Endothelial cell of umbilical vein (primary cell): ENCODE data around the gene ZDHHC18. TPM values are rescaled to one million over a fixed set of nuclear protein-coding genes. Genes with fewer than 3 reads are reported as not detected.

Experiments
- BruUV-seq: library from RNA; stranded (reverse); fragments of 400-500 nt; replicated peaks from 2 replicates; lab custom pipeline; 2021; lab: Mats Ljungman, UMichigan
- CTCF ChIA-PET: fragments of 300-600, 350-600 bp; sonication (Branson Sonifier 250); formaldehyde crosslinking; loops from one replicate; lab custom pipeline; 2021; ENCODE audit warnings: antibody characterized with exemption, inconsistent platforms; lab: Charles Lee
- POLR2A ChIA-PET: fragments of 300-600, 350-600 bp; sonication (Branson Sonifier 250); formaldehyde crosslinking; loops from one replicate; lab custom pipeline; 2021; ENCODE audit warnings: antibody characterized with exemption, inconsistent platforms; lab: Charles Lee
- DNase-seq: peaks from one replicate; pipeline ENCODE4 v3.0.0-alpha.2; 2011; ENCODE audit warnings: low read depth, low spot score
- FAIRE-seq: peaks from 2 replicates; lab custom pipeline; 2011; peaks lifted over from hg19 to GRCh38; lab: Jason Lieb, UNC
- H2AFZ ChIP-seq: 2 replicates; pipeline ENCODE4 v1.6.0; 2012; ENCODE audit warnings: low read depth, low read length, control low read depth, inconsistent platforms
- H3K27ac ChIP-seq: 2 replicates; pipeline ENCODE4 v1.5.1; 2011; ENCODE audit warnings: low read depth, mild to moderate bottlenecking, control low read depth, low read length, moderate library complexity; ENCODE audit not compliant: insufficient read depth
- H3K27me3 ChIP-seq, 2 experiments: 2 replicates each; pipeline versions ENCODE4 v1.6.0 to v1.6.1; 2011; ENCODE audit warnings: low read length in 2 of 2, mixed read lengths in 1 of 2; ENCODE audit not compliant: control insufficient read depth in 2 of 2, insufficient read depth in 2 of 2
- H3K36me3 ChIP-seq, 2 experiments: 2 replicates in 1 of 2; 3 replicates in 1 of 2; pipeline ENCODE4 v1.5.1; 2011; ENCODE audit warnings: low read length in 2 of 2, mild to moderate bottlenecking in 1 of 2, moderate library complexity in 1 of 2; ENCODE audit not compliant: control insufficient read depth in 2 of 2, insufficient read depth in 2 of 2; ENCODE audit errors: extremely low read depth in 1 of 2
- H3K4me1 ChIP-seq: 3 replicates; pipeline ENCODE4 v1.5.1; 2011; ENCODE audit warnings: mild to moderate bottlenecking, low read length; ENCODE audit not compliant: control insufficient read depth, insufficient read depth; ENCODE audit errors: extremely low read depth
- H3K4me2 ChIP-seq: 2 replicates; pipeline ENCODE4 v1.6.1; 2011; ENCODE audit warnings: low read length, control low read depth, mixed read lengths; ENCODE audit not compliant: insufficient read depth
- H3K4me3 ChIP-seq, 3 experiments: fragments of 200-600 bp in 1 of 3; sonication (generic), shearing (Covaris generic) in 1 of 3; replicated peaks in 1 of 3; 2 replicates each; pipeline ENCODE4 v1.5.1; 2011 to 2016; ENCODE audit warnings: control low read depth in 3 of 3, low read length in 3 of 3, mild to moderate bottlenecking in 2 of 3, inconsistent platforms in 1 of 3, low read depth in 1 of 3, moderate library complexity in 1 of 3; ENCODE audit not compliant: insufficient read depth in 1 of 3
- H3K79me2 ChIP-seq: 2 replicates; pipeline ENCODE4 v1.6.0; 2012; ENCODE audit warnings: low read length, inconsistent platforms; ENCODE audit not compliant: control insufficient read depth, insufficient read depth
- H3K9ac ChIP-seq: replicated peaks from 2 replicates; pipeline ENCODE3; 2011; ENCODE audit warnings: low read length, control low read depth; ENCODE audit not compliant: insufficient read depth; ENCODE audit errors: extremely low read depth
- H3K9me1 ChIP-seq: replicated peaks from 3 replicates; pipeline ENCODE4 v1.6.0; 2011; ENCODE audit warnings: mild to moderate bottlenecking, low read length; ENCODE audit not compliant: control insufficient read depth, insufficient read depth; ENCODE audit errors: extremely low read depth
- H3K9me3 ChIP-seq: replicated peaks from 2 replicates; pipeline ENCODE4 v1.5.1; 2012; ENCODE audit warnings: low read length, inconsistent platforms; ENCODE audit not compliant: control insufficient read depth, insufficient read depth
- H4K20me1 ChIP-seq: replicated peaks from 2 replicates; pipeline ENCODE3; 2011; ENCODE audit warnings: mild to moderate bottlenecking, low read length; ENCODE audit not compliant: control insufficient read depth, insufficient read depth; ENCODE audit errors: extremely low read depth
- EZH2 ChIP-seq: IDR thresholded peaks from 2 replicates; pipeline ENCODE4 v1.6.1; 2012; ENCODE audit warnings: borderline replicate concordance, low read depth, mild to moderate bottlenecking, moderate library complexity, low read length, inconsistent platforms; ENCODE audit not compliant: severe bottlenecking
- FOS ChIP-seq: IDR thresholded peaks from 2 replicates; pipeline ENCODE4 v1.6.1; 2011; ENCODE audit warnings: mild to moderate bottlenecking, low read length, moderate library complexity, borderline replicate concordance; ENCODE audit not compliant: insufficient read depth
- GATA2 ChIP-seq: IDR thresholded peaks from 2 replicates; pipeline ENCODE4 v1.7.0; 2011; ENCODE audit warnings: low read depth, mild to moderate bottlenecking, moderate library complexity, mixed read lengths, low read length; ENCODE audit not compliant: insufficient read length, insufficient read depth
- JUN ChIP-seq: IDR thresholded peaks from 2 replicates; pipeline ENCODE4 v1.6.1; 2011; ENCODE audit warnings: borderline replicate concordance, low read depth; ENCODE audit not compliant: insufficient read length, insufficient read depth
- MYC ChIP-seq: IDR thresholded peaks from one replicate; pipeline ENCODE4 v1.6.1; 2011; ENCODE audit warnings: mild to moderate bottlenecking, low read depth, low read length
- POLR2A ChIP-seq: IDR thresholded peaks from 2 replicates; pipeline ENCODE4 v1.6.1; 2012; ENCODE audit warnings: low read depth, mild to moderate bottlenecking, control low read depth, low read length
- POLR2AphosphoS5 ChIP-seq: IDR thresholded peaks from 2 replicates; pipeline ENCODE4 v1.6.1; 2012; ENCODE audit warnings: low read depth, mild to moderate bottlenecking, control low read depth, low read length, moderate library complexity; ENCODE audit not compliant: insufficient read depth
- dilution Hi-C: fragments of 300-500 bp; cut with MboI; formaldehyde crosslinking; loops from one replicate; pipeline ENCODE4 v1.15.0; 2019; ENCODE audit warnings: low sequenced_read_pairs; ENCODE audit not compliant: extremely low pct_ligation_motif_present
- intact Hi-C: fragments of 100-400 bp; cut with micrococcal nuclease; formaldehyde crosslinking; loops from one replicate; pipeline ENCODE4 v1.10.0; 2022
- polyA plus RNA-seq, 4 experiments: library from polyadenylated mRNA; depleted of rRNA in 3 of 4; stranded (reverse) in 3 of 4; unstranded in 1 of 4; fragments of >200 nt; gene quantifications; 2 replicates each; pipeline versions ENCODE4 v1.2.1 to v1.2.3, GENCODE V29; 2011 to 2012; ENCODE audit warnings: missing spikeins in 1 of 4
- total RNA-seq: library from RNA; stranded (reverse); gene quantifications from 2 replicates; pipeline ENCODE4 v1.2.3, GENCODE V29; 2021
- TF ChIP-seq, protein P1 (sequence below), 2 donors: IDR thresholded peaks; 1 replicate in 1 of 2; 2 replicates in 1 of 2; pipeline ENCODE4 v1.5.1; 2011; ENCODE audit warnings: low read length in 2 of 2, mild to moderate bottlenecking in 2 of 2, moderate library complexity in 2 of 2, control low read depth in 1 of 2, inconsistent platforms in 1 of 2, low read depth in 1 of 2; ENCODE audit not compliant: insufficient read depth in 1 of 2; ENCODE audit errors: extremely low read depth in 1 of 2
- TF ChIP-seq, protein P2 (sequence below): IDR thresholded peaks from 2 replicates; pipeline ENCODE4 v1.6.1; 2011; ENCODE audit not compliant: insufficient read depth, insufficient read length

The ZDHHC18 gene
- total and polyA plus RNA-seq, 2 donors (not counting 3 experiments of a cell fraction or from before 2014, with no cell fraction given), result 25.2 to 48.2 TPM

DNA sequence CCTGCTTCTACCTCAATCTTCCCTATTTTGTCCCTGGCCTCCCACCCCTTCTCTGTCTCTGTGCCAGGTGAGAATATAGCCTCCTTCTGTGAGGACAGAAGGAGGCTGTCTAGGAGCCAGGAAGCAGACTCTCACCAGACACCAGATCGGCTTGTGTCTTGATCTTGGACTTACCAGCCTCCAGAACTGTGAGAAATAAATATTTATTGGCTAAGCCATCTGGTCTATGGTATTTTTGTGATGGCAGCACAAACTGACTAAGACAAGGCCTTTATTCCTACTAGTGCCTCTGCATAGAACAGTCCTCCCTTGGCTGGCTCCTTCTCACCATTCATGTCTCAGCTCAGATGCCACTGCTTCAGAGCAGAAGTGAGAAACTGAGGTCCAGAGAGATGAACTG is 61.7 kb downstream of the ZDHHC18 start:
- no peak overlapping the region for H3K9ac ChIP-seq
- ChIA-PET POLR2A (no interaction called here), CTCF (interaction anchor here (1.1 to 2.7 kb wide), 3 partner anchors 10 to 25 kb away, joined by 3 to 18 read pairs (median 5); partner anchors contain the start of gene NR0B2)
- peaks cover 17 to 31% of the 10 kb centered on the region in 2 experiments for H3K36me3 ChIP-seq
- H3K27ac ChIP-seq, result no peak overlapping the region
- intact Hi-C loops, result no loop called here
- peaks cover 6% of the 10 kb centered on the region for H3K4me1 ChIP-seq
- H3K27me3 ChIP-seq, result no peaks in the 10 kb centered on the region
- H4K20me1 ChIP-seq, result no peaks in the 10 kb centered on the region
- dilution Hi-C loops, result no loop called here
- TF ChIP-seq, protein P1, sequence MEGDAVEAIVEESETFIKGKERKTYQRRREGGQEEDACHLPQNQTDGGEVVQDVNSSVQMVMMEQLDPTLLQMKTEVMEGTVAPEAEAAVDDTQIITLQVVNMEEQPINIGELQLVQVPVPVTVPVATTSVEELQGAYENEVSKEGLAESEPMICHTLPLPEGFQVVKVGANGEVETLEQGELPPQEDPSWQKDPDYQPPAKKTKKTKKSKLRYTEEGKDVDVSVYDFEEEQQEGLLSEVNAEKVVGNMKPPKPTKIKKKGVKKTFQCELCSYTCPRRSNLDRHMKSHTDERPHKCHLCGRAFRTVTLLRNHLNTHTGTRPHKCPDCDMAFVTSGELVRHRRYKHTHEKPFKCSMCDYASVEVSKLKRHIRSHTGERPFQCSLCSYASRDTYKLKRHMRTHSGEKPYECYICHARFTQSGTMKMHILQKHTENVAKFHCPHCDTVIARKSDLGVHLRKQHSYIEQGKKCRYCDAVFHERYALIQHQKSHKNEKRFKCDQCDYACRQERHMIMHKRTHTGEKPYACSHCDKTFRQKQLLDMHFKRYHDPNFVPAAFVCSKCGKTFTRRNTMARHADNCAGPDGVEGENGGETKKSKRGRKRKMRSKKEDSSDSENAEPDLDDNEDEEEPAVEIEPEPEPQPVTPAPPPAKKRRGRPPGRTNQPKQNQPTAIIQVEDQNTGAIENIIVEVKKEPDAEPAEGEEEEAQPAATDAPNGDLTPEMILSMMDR (IDR thresholded peaks at IDR 0.05; ENCODE audit: extremely low read depth in 1 of 2, insufficient read depth in 1 of 2, low read depth in 1 of 2, low read length in 2 of 2), result no peak
- TF ChIP-seq FOS (no peak), JUN (no peak), POLR2A (no peak), POLR2AphosphoS5 (no peak), GATA2 (no peak), EZH2 (no peak), MYC (no peak)
- TF ChIP-seq, protein P2, sequence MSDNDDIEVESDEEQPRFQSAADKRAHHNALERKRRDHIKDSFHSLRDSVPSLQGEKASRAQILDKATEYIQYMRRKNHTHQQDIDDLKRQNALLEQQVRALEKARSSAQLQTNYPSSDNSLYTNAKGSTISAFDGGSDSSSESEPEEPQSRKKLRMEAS, result no peak
- H3K9me3 ChIP-seq, result no peaks in the 10 kb centered on the region
- no peak overlapping the region for H2AFZ ChIP-seq
- BruUV-seq, result no TSS peak
- H3K4me2 ChIP-seq, result no peak overlapping the region
- FAIRE-seq (no peak), DNase-seq (no peak)
- no peak overlapping the region for H3K4me3 ChIP-seq
- H3K9me1 ChIP-seq, result no peaks in the 10 kb centered on the region
- H3K79me2 ChIP-seq, result peaks cover 18% of the 10 kb centered on the region
